ENCODE measurements around the gene C1QTNF8.

Gene C1QTNF8

DNA sequence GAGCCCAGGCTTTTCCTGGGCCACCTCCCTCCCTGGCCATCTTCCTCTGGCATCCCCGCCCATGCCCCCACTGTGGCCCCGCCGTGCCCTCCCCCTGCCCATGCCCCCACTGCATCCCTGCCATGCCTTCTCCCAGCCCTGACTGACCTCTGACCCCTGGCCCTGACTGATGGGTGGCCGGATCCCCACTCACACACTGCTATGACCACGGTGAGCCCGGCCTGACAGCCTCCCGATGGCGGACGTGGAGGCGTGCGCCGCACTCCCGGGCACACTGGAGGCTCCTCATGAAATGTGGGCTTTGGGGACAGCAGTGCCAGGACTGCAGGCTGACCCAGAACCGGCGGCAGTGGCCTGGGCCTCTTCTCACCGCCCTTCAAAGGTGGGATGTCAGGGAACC is 10.6 kb upstream of the C1QTNF8 start:
- H3K27me3 Mint-ChIP-seq = peaks cover 3% of the 10 kb centered on the region
- no peaks in the 10 kb centered on the region for H3K36me3 Mint-ChIP-seq (ENCODE audit: low read depth)
- no peak overlapping the region for H3K27ac Mint-ChIP-seq
- H3K9me3 Mint-ChIP-seq = no peaks in the 10 kb centered on the region
- H3K4me3 Mint-ChIP-seq = no peak overlapping the region
- no peaks in the 10 kb centered on the region for H3K4me1 Mint-ChIP-seq (ENCODE audit: low read depth)

DNA sequence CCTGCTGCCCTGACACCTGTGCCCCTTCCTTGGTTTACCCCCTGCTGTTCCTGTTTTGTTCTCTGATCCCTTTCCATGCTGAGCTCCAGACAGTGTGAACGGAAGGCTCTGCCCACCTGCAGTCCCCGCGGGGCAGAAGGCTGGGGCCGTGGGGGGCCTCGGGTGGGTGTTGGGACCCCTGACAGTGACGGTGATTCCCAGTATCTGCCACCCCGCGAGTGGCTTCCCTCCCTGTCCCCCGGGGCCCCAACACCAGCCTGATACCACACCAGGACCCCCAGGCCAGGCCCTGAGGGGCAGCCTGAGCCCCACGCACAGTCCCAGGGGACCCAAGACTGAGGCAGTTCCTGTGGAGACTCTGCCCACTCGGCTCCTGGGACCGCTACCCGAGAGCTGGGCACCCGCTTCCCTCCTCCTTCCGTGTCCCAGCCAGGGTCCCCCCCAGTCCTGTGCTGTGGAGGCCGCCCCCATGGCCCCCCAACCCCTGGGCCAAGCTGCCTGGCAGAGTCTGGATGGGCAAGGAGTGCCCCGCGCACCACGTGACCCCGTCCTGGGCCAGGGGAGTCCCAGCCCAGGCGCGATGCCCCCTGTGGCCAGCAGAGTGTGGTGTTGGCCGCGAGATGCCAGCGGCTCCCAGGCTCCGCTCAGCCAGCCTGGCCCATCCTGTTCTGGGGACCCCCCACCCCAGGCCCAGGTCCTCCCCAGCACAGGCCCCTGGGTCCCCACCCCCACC is 10.0 kb upstream of the C1QTNF8 start:
- Mint-ChIP-seq H3K4me3 (no peak overlapping the region), H3K36me3 (ENCODE audit: low read depth) (no peaks in the 10 kb centered on the region), H3K9me3 (no peaks in the 10 kb centered on the region), H3K27me3 (peaks cover 3% of the 10 kb centered on the region), H3K27ac (no peak overlapping the region), H3K4me1 (ENCODE audit: low read depth) (no peaks in the 10 kb centered on the region)

DNA sequence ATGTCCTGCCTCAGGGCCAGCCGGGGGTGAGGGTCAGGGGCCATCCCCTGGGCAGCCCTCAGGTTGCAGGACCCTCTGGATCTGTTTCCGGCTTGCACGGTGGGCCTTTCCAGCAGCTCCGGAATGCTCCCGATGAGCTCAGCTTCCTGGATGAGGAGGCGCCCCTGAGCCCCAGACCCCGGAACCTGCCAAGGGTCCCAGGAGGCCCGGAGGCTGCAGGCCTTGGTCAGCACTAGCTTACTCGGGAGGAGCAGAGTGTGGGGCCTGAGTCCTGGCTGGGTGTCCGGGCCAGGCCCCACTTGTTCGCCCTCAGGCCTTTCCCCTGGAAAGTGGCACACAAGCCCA is 7.6 kb upstream of the C1QTNF8 start:
- Mint-ChIP-seq H3K4me3 (no peak overlapping the region), H3K9me3 (no peaks in the 10 kb centered on the region), H3K36me3 (ENCODE audit: low read depth) (no peaks in the 10 kb centered on the region), H3K27me3 (peaks cover 3% of the 10 kb centered on the region), H3K4me1 (ENCODE audit: low read depth) (no peaks in the 10 kb centered on the region), H3K27ac (no peak overlapping the region)

DNA sequence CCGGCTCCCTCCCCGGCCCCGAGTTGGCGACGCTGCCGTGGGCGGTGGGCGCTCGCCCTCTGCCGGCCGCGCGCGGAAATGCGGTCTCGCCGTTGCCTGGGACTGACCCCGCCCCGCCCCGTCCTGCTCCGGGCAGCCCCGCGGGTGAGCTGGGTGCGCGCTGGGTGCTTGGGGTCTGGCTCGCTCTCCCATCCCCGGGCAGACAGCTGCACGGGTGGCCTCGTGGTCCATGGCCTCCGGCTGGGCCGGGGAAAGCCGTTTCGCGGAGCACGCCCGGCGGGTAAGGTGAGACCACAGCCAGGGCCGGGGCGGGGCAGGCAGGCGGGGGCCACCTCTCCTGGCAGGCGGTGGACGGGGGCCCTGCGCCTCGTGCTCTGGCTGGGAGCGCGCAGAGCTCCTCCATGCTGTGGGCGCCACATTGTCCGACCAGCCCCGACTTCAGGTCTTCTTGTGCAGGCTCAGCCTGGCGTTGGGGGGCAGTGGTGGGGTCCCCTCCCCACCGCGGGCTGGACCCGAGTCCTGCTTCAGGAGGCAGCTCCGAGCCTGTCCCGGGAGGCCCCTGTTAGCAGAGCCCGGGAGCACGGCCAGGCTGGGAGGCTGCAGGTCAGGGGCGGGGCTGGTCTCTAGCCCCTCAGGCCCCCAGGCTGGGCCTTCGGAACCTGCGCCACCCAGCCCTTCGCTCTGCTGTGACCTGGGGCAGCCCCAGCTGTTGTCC is 7.0 kb upstream of the C1QTNF8 start:
- no peaks in the 10 kb centered on the region for H3K9me3 Mint-ChIP-seq
- H3K27ac Mint-ChIP-seq = no peak overlapping the region
- no peak overlapping the region for H3K4me3 Mint-ChIP-seq
- H3K36me3 Mint-ChIP-seq (ENCODE audit: low read depth) = no peaks in the 10 kb centered on the region
- peaks cover 3% of the 10 kb centered on the region for H3K27me3 Mint-ChIP-seq
- H3K4me1 Mint-ChIP-seq (ENCODE audit: low read depth) = no peaks in the 10 kb centered on the region

DNA sequence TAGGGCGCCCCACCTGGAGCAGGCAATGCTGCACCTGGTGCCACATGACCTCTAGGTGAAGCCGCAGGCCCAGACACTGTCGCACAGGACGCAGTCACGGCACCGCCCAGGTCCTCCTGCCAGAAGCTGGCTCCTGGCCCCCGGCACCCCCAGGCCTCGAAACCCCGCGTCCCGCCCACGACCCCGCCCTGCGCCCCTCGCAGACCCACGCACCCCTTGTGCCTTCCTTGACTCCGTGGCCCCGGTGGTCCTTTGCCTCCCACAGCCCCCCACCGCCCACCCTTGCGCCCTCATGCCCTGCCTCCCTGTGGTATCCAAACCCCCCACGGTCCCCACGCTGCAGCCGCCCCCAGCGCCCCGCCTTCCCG is 6.3 kb upstream of the C1QTNF8 start:
- no peak overlapping the region for H3K4me3 Mint-ChIP-seq
- H3K27me3 Mint-ChIP-seq = peaks cover 3% of the 10 kb centered on the region
- H3K36me3 Mint-ChIP-seq (ENCODE audit: low read depth) = no peaks in the 10 kb centered on the region
- H3K4me1 Mint-ChIP-seq (ENCODE audit: low read depth) = no peaks in the 10 kb centered on the region
- no peak overlapping the region for H3K27ac Mint-ChIP-seq
- H3K9me3 Mint-ChIP-seq = no peaks in the 10 kb centered on the region

DNA sequence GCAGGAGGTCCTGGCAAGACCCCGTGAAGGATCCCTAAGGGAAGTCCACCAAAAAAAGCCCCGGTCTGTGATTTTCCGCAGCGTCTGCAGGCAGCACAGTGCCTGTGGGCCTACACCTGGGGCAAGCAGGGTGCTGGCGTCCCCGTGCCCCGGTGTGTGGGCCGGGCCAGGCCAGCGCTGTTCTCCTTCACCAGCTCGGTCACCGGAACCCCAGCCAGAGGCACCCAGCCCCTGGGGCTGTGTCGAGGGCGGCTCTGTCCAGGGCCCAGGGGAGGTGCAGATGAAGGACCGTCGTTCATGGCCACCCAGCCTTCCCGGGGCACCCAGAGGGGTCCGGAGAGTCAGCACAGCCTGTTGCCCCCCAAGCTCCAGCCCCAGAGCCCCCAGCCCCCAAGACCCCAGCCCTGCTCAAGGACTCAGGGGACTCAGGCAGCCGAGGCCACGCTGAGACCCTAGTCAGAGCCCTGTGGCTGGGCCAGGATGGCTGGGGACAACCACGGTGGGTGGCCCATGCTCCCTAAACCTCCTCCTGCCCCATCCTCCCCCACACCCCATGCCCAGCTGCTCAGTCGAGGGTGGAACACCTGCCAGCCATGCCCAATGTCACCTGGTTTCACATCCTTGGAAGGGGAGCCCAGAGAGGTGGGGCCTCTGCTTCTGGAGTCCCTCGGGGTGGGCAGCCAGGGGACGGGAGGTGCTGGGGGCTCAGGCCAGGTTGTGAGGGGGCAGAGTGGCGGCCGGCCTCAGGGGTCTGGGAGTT is 5.7 kb upstream of the C1QTNF8 start:
- Mint-ChIP-seq H3K4me3 (no peak overlapping the region), H3K27me3 (peaks cover 3% of the 10 kb centered on the region), H3K36me3 (ENCODE audit: low read depth) (no peaks in the 10 kb centered on the region), H3K27ac (no peak overlapping the region), H3K9me3 (no peaks in the 10 kb centered on the region), H3K4me1 (ENCODE audit: low read depth) (no peaks in the 10 kb centered on the region)

DNA sequence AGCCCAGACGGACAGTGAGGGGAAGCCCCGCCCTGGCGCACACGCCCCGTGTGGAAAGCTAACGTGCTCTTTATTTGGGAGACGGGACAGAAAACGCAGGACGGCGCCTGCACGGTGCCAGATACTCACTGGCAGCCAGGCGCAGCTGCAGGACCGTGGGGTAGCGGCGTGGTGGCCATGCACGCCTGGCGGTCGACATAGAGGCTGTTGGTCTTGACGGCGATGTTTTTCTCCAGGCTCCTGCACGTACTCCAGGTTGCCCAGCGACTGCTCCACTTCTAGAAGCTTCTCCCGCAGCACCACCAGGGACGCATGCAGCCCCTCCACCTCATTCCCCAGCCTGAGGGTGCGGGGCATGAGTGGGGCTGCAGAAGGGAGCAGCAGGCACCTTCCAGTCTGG is 5.1 kb upstream of the C1QTNF8 start:
- Mint-ChIP-seq H3K36me3 (ENCODE audit: low read depth) (no peaks in the 10 kb centered on the region), H3K4me1 (ENCODE audit: low read depth) (no peaks in the 10 kb centered on the region), H3K9me3 (no peaks in the 10 kb centered on the region), H3K27ac (no peak overlapping the region), H3K4me3 (no peak overlapping the region), H3K27me3 (peaks cover 3% of the 10 kb centered on the region)

DNA sequence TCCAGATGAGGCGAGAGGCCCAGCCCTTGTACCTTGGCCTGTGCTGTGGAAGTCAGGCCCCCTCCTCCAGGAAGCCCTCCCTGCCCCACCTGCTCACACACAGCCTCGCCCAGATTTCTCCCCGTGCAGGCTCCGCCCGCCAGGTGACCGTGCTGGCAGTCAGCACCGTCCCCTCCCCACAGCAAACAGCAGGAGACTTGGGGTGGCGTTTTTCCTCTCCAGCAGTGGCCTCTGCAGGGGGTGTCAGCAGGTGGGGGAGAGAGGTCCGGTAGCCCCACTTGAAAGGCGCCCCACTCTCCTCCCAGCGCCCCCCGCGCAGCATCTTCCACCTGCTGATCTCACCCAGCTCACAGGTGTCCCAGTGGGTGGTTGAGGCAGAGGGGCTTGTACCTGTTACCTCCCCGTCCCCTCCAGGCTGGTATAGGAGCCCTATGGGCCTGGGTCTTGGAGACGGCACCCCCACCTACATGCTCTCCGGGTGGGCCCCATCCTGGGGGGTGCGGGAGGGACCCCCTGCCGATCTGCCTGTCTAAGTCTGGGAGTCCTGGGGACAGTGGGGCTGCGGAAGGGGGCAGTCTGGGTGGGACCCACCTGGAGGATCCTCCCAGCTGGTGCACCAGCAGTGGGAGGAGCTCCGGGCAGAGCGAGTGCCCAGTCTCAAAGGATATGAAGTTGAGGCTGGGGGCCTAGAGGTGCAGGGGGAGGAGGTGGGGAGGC is 4.2 kb upstream of the C1QTNF8 start:
- H3K27me3 Mint-ChIP-seq = peaks cover 3% of the 10 kb centered on the region
- no peaks in the 10 kb centered on the region for H3K36me3 Mint-ChIP-seq (ENCODE audit: low read depth)
- no peak overlapping the region for H3K4me3 Mint-ChIP-seq
- H3K9me3 Mint-ChIP-seq = no peaks in the 10 kb centered on the region
- H3K4me1 Mint-ChIP-seq (ENCODE audit: low read depth) = no peaks in the 10 kb centered on the region
- no peak overlapping the region for H3K27ac Mint-ChIP-seq

DNA sequence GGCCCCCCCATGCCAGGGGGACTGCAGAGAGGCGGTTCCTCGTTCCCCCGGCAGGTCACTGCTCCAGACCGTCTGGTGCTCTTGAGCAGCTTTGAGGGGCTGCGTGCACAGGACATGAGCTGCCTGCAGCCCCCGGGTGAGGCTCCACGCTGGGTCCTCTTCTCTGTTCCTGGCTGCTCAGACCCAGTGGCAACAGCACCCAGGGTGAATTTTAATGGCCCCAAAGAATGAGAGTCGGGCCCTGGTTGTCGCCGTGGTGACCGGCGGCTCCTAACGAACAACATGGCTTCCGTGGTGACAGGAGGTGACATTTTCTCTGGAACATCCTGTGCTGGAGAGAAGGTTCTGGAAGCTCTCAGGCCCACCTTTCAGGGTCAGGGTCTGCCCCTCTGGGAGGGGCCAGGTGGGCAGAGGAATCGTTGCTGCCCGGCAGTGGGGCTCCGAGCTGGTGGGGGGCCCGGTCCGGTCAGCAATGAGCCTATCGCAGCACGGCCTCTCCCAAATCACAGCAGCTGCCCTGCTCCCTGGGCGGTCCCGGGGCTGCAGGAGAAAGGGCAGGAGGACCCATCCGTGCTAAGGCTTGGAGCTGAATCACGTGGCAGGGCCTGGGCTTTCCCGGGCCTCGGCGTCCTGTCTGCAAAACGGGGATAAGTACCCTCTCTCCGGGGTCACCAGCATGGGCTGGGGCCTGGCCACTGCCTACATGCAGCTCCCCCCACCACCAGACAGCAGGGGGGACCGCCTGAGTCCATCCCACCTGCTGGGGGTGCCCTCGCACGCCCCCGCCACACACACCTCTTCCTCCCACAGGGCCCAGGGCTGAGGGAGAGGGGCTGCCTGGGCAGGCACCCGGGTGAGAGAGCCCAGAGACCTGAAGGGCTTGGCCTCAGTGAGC is 3.4 kb upstream of the C1QTNF8 start:
- peaks cover 3% of the 10 kb centered on the region for H3K27me3 Mint-ChIP-seq
- H3K4me3 Mint-ChIP-seq = no peak overlapping the region
- no peak overlapping the region for H3K27ac Mint-ChIP-seq
- H3K4me1 Mint-ChIP-seq (ENCODE audit: low read depth) = no peaks in the 10 kb centered on the region
- H3K36me3 Mint-ChIP-seq (ENCODE audit: low read depth) = no peaks in the 10 kb centered on the region
- no peaks in the 10 kb centered on the region for H3K9me3 Mint-ChIP-seq

DNA sequence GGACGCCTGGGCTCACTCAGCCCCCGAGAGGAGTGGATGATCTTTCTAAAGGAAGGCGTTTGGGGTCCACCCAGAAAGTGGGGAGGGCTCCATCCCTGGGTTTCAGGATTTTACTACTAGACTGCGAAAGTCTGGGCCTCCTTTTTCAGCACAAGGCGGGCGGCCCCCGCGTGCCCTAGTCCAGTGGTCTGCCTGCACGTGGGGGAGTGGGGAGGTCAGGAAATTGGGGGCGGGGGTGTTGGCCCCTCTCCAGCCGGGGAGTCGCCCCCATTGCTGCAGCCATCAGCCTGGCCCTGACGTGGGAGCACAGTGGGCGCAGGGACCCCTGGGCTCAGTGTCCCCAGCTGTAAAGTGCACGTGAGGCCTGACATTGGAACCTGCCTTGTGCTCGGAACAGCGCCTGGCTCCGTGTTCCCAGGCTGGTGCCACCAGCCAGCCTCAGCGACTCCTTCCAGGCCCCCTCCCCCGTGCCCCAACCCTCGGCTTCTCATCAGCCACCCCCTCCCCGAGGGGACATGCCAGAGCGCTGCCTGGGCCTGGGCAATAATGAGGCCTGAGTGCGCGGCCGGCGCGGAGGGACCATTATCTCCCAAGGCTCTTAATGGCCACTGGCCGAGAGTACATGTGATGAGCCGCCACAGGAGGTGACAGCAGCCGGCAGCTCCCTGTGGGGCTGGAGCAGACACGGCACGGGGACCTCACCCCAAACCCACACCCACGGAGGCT is 2.4 kb upstream of the C1QTNF8 start:
- H3K36me3 Mint-ChIP-seq (ENCODE audit: low read depth) = no peaks in the 10 kb centered on the region
- H3K4me3 Mint-ChIP-seq = no peak overlapping the region
- H3K27ac Mint-ChIP-seq = no peak overlapping the region
- no peaks in the 10 kb centered on the region for H3K27me3 Mint-ChIP-seq
- no peaks in the 10 kb centered on the region for H3K9me3 Mint-ChIP-seq
- H3K4me1 Mint-ChIP-seq (ENCODE audit: low read depth) = no peaks in the 10 kb centered on the region

DNA sequence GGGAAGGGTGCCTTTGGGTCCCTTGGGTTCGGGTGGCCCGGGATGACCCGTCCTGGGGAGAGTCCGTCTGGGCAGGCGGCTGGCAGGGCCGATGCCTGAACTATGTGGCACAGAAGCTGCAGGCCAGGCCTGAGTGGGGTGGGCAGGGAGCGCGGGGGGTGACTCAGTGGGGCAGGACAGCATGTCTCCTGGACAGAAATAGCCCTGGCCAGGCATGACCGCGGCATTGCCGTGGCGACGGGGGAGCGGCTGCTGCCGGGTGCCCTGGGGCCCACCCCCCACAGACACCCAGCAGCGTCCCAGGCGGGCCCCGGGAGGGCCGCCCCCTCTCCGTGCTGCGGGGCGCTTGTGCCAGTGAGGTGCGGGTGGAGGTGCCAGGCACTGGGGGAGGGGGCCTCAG is 1.8 kb upstream of the C1QTNF8 start:
- Mint-ChIP-seq H3K4me1 (ENCODE audit: low read depth) (no peaks in the 10 kb centered on the region), H3K27ac (no peak overlapping the region), H3K27me3 (no peaks in the 10 kb centered on the region), H3K4me3 (no peak overlapping the region), H3K9me3 (no peaks in the 10 kb centered on the region), H3K36me3 (ENCODE audit: low read depth) (no peaks in the 10 kb centered on the region)

DNA sequence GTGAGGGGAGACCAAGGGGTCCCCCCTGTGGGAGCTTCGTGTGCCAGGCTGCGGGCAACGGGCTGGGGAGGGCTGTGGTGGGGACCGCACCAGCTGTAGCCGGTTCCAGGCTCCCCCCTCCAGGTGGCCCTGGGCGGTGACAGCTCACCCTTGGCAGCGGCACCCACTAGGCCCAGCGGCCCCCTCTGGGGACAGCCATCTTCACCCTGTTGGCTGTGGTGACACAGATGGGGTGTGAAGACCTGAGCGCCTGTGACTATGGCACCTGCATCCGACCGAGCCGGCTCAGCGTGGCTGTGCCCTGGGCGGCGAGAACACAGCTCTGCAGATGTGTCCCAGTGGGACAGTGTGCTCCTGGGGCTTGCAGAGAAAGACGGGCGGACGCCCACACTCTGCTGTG is 1.1 kb upstream of the C1QTNF8 start:
- Mint-ChIP-seq H3K4me3 (no peak overlapping the region), H3K4me1 (ENCODE audit: low read depth) (no peaks in the 10 kb centered on the region), H3K9me3 (no peaks in the 10 kb centered on the region), H3K36me3 (ENCODE audit: low read depth) (no peaks in the 10 kb centered on the region), H3K27ac (no peak overlapping the region), H3K27me3 (no peaks in the 10 kb centered on the region)

DNA sequence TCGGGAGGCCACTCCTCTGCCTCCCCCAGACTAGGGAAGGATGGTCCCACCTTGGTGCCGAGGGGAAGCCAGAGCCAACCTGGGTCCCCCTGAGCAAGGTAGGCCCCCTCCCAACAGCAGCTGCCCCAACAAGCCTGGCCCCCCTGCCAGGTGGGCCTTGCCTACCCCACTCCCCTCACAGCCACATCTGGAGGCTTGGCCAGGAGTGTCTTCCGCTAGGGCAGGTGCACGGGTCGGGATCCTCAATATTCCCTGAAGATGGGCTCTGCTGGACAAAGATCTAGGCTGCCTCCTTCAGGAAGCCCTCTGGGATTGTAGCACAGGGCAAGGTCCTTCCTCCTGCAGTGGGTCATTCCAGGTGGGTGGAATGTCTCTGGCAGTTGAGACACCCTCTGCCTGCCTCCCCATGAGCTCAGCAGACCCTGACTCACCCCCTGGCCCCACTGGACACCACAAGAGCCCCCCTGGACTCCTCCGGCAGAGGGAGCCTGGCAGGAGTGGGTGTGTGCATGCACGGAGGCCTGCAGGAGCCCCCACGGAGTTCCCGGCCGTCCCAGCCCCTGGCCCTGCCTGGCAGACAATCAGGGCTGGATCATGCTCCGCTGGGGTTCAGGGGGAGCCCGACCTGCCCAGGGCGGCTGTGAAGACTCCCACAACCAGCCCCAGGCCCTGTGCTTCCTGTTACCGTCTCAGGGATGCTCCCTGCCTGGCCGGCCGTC is 435 bp downstream of the C1QTNF8 start:
- H3K27ac Mint-ChIP-seq = no peak overlapping the region
- no peaks in the 10 kb centered on the region for H3K4me1 Mint-ChIP-seq (ENCODE audit: low read depth)
- H3K9me3 Mint-ChIP-seq = no peaks in the 10 kb centered on the region
- H3K27me3 Mint-ChIP-seq = no peaks in the 10 kb centered on the region
- no peaks in the 10 kb centered on the region for H3K36me3 Mint-ChIP-seq (ENCODE audit: low read depth)
- no peak overlapping the region for H3K4me3 Mint-ChIP-seq
